SIG-M5 treated with dmso at 0.1 percent for 504 hours (cell line): ENCODE results near the gene GRK5.
"Not testable (repeated sequence)": the region's sequence is repeated elsewhere in the genome, so short reads cannot be mapped to it uniquely, and the experiment has no call there.

Source experiments
- DNase-seq: peaks from one replicate; lab custom pipeline; 2025; ENCODE audit not compliant: unreplicated experiment; lab: John Stamatoyannopoulos, UW

Gene GRK5

DNA sequence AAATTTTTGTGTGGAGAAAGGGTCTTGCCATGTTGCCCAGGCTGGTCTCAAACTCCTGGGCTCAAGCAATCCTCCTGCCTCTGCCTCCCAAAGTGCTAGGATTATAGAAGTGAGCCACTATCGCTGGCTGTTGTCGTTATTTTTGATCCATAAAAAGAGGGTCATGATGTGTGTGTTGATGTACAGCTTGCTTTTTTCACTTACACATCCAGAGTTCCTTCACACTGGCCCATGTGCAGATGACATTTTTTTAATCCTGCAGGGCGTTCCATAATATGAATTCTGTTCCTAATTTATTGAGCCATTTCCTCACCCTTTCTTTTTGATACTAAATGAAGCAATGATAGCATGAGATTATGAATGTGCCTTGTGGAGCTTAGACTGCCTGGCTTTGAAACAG is 40.8 kb downstream of the GRK5 start:
- no peak for DNase-seq

DNA sequence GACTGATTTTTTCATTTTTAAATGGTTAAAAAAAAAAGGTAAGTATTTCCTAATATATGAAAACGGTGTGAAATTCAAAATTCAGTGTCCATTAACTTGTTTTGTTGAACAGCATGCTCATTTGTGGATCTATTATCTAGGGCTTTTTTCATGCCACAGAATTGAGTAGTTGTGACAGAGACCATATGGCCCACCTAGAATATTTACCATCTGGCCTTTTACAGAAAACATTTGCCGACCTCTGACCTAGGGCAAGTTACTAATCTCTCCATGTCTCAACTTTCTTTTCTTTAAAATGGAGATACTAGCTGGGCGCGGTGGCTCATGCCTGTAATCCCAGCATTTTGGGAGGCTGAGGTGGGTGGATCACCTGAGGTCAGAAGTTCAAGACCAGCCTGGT is 41.3 kb downstream of the GRK5 start:
- DNase-seq, result no peak

DNA sequence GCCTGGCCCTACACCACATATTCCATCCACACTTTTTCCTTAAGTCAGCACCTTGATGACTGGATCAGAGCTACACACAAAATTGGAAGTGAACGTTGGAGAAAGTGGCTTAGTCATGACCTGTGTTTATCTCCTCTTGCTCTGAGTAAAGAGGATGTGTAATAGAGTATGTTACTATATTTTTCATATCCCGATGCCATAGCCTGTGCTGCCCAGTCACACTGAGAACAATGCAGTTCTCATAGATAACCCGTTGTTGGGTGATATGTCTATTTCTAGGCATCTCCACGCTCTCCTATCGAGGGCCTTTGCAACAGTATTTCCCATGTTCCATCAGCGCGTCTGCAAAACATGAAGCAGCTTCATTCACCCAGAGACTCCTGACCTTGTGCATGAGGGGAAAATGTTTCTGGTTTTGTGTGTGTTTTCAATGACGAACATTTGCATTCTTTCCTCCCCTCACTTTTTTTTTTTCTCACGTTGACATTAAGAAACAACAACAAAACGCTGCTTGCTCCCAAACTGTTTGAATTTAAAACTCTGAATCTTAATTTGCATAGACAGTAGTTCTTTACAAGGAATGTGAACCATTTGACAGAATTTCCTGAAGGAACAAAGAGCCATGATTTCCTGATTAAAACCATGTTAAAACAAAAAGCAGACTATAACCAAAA is 43.4 kb downstream of the GRK5 start:
- DNase-seq, result no peak

GRCh38 chr10:119251315-119251708 is 43.9 kb downstream of the GRK5 start:
- DNase-seq, result no peak

DNA sequence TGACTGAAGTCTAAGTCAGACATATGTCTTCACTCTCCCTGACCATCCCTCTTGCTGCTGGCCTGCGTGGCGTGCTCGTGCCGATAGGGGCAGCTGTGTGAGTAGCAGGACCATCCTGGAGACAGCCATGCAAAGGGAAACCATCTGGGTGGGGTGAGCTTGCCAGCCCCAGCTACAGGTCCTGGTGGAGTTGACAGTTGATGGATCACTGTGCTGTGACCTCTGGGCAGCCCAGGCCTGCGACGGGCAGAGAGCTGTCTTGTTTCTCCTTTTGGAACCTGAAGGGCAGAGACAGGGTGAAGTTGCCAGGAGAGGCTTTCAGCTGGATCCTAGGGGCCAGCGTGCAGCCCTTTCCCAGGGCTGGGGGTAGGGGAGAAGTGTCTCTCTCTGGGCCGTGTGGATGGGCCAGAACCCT is 44.7 kb downstream of the GRK5 start:
- no peak for DNase-seq

- DNase-seq, result no peak
These were observed 45.2 kb downstream of the GRK5 start for GRCh38 chr10:119252470-119253151.

GRCh38 chr10:119253433-119254174 is 46.2 kb downstream of the GRK5 start:
- DNase-seq, result no peak

GRCh38 chr10:119254335-119254734 is 47.0 kb downstream of the GRK5 start:
- DNase-seq, result no peak

DNA sequence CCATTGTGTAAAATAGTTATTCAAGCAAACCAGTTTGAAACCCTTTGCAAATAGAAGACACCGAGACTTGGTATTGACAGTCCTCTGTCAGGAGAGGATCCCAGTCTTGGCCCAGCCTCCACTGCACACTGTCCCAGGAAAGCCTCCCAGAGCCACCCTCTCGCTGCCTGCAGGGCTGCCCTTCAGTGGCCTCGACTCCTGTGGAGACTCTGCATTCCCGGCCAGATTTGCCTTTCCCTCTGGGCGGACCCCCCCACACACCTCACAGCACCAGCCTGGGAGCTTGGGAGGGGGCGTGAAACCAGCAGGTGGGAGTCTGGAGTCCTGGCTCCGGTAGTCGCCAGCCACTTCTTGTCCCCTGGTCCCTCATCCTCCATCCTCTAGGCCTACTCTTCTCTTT is 48.7 kb downstream of the GRK5 start:
- DNase-seq, result no peak

GRCh38 chr10:119256897-119257296 is 49.5 kb downstream of the GRK5 start:
- DNase-seq, result no peak

DNA sequence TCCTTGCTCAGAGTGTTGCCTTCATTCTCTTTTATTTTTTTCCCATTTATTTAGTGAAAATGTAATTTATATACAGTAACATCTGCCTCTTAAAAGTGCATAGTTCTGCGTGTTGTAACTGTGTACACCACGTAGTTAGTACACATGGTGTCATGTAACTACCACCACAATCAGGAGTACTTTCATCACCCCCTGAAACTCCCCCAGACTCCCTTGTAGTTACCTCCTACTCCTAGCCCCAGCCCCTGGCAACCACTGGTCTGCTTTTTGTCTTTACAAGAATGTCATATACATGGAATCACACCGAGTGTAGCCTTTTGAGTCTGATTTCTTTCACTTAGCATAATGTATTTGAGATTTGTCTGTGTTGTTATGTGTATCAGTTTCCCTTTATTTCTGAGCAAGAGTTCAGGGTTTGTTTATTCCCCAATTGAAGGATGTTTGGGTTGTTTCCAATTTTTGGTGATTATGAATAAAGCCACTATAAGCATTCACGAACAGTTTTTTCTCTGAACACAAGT is 50.6 kb downstream of the GRK5 start:
- no peak for DNase-seq

GRCh38 chr10:119259345-119259744 is 52.0 kb downstream of the GRK5 start:
- DNase-seq, result no peak

DNA sequence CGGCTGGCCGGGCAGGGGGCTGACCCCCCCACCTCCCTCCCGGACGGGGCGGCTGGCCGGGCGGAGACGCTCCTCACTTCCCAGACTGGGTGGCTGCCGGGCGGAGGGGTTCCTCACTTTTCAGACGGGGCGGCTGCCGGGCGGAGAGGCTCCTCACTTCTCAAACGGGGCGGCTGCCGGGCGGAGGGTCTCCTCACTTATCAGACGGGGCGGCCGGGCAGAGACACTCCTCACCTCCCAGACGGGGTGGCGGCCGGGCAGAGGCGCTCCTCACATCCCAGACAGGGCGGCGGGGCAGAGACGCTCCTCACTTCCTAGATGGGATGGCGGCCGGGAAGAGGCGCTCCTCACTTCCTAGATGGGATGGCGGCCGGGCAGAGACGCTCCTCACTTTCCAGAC is 53.6 kb downstream of the GRK5 start:
- DNase-seq, result not testable (repeated sequence)

DNA sequence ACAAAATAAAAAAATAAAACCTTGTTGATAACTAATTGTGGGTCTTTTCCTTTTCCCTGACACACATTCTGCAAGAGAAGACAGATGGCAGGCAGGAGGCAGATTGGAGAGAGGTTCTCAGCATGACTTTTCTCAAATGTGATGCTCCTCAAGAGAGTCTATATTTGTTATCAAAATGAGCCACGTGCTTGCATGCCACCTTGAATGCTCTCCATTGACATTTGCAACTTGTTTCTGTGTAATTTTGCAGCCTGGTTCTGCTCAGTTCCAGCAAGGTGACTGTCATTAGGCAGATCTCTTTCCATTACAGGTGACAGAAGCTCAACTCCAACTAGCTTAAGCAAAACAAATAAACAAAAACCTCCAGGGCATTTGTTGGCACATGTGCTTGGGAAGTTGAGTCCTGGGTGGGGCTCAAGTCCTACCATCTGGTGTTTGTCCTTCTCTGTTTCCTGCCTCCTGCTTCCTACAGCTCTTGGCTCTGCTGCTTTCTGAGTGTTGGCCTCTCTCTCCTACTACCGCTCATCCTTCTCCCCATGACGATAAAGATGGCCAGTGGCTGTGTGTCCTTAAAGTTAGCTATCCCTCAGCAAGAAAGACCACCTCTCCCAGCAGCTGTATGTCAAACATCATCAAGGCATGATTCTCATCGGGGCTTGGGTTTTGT is 56.7 kb downstream of the GRK5 start:
- no peak for DNase-seq

GRCh38 chr10:119265691-119266090 is 58.3 kb downstream of the GRK5 start:
- DNase-seq, result no peak

- DNase-seq, result no peak
These were observed 60.0 kb downstream of the GRK5 start for GRCh38 chr10:119267384-119267783.

GRCh38 chr10:119268428-119268827 is 61.1 kb downstream of the GRK5 start:
- DNase-seq, result no peak

DNA sequence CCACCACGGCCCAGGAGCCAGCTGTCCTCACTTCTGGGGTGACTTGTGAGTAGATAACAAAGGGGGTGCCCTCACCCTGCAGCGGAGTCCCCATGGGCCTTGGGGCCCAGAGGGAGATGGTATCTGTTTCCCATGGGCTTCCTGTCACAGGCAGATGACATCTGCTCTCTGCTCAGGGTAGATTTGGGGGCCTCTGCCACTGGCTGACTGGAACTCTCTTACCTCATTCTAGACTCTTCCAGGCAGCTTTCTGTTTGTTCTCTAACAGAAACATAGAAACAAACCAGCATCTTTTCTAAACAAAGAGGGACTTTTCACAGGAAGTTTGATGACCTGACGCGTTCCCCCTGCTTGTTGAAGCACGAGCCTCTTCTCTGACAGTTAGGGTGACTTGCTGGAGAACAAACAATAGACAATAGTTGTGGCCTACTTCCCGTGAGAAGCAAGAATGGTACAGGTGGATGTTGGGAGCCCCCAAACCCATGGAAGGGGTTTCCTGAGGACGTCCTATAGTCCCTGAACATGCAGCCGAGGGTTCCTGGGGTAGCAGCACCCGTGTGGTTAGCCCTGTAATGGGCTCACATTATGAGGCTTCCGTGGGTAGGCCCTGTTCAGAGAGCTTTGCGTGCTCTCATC is 61.6 kb downstream of the GRK5 start:
- no peak for DNase-seq

DNA sequence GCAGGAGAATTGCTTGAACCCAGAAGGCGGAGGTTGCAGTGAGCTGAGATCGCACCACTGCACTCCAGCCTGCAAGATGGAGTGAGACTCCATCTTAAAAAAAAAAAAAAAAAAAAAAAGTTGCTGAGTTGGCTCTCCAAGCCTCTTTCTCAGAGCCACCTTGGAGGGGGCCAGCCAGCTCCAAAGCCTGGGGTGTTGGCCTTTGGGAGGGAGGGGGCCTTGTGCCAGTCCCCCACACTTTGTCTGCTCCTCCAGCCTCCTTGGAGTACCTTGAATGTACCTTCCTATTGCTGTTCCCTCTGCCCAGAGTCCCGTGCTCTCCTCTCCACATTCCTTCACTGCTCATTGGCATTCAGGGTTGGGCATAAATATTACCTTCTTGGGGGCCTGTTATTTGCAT is 62.4 kb downstream of the GRK5 start:
- DNase-seq, result no peak

GRCh38 chr10:119270762-119271366 is 63.5 kb downstream of the GRK5 start:
- DNase-seq, result no peak

GRCh38 chr10:119272338-119272734 is 65.0 kb downstream of the GRK5 start:
- not testable (repeated sequence) for DNase-seq
